Right atrium auricular region (tissue), 2 donors: ENCODE measurements around the gene TNS1. TPM values are rescaled to one million over a fixed set of nuclear protein-coding genes. Genes with fewer than 3 reads are reported as not detected.

ENCODE experiments used
- DNase-seq: peaks from one replicate; pipeline ENCODE4 v3.0.0-alpha.2; 2019; ENCODE audit warnings: low spot score
- H3K27ac ChIP-seq, 2 donors: fragments of 200-600 bp; sonication (generic); 1 replicate in 1 of 2; 2 replicates in 1 of 2; pipeline ENCODE4 v1.5.1; 2016 to 2019
- H3K27me3 ChIP-seq, 2 donors: fragments of 200-600 bp; sonication (generic); one replicate each; pipeline versions ENCODE4 v1.5.1 to v1.6.0; 2017 to 2019
- H3K36me3 ChIP-seq: fragments of 200-600 bp; sonication (generic); one replicate; pipeline ENCODE4 v1.5.1; 2016
- H3K4me1 ChIP-seq, 2 donors: fragments of 200-600 bp; sonication (generic); one replicate each; pipeline versions ENCODE4 v1.5.1 to v1.6.0; 2017 to 2019
- H3K4me3 ChIP-seq, 2 donors: fragments of 200-600 bp; sonication (generic); 1 replicate in 1 of 2; 2 replicates in 1 of 2; pipeline ENCODE4 v1.5.1; 2017 to 2019; ENCODE audit warnings: mild to moderate bottlenecking in 1 of 2, moderate library complexity in 1 of 2
- H3K9me3 ChIP-seq, 2 donors: fragments of 200-600 bp; sonication (generic); one replicate each; pipeline ENCODE4 v1.5.1; 2019
- CTCF ChIP-seq, 2 donors: fragments of 200-600 bp; sonication (generic); IDR thresholded peaks; one replicate each; pipeline ENCODE4 v1.5.1; 2019; ENCODE audit warnings: antibody characterized with exemption in 2 of 2
- total RNA-seq, 2 donors: library from RNA; depleted of rRNA; stranded (reverse); fragments of >200 nt; gene quantifications; one replicate each; pipeline ENCODE4 v1.1.0, GENCODE V29; 2016

TNS1 gene
- total RNA-seq, 2 donors from 2014 or later = 393 to 720 TPM

DNA sequence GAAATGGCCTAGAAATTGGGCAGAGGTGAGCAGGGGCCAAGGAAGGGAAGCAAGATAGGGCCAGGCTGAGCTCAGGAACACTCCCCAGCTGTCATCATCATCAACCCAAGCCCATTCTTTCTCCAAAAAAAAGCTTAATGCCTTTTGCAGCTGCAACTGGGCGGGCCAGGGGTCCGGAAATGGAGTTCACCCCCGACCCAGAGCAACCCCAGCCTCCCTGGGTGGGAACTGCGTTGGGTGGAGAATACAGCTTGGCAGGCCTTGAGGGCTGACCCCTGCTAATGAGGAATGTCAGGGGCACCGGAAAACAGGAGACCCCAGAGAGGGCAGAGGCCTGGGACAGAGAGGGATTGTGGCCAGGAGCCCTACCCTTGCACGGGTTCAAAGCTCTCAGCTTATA lies 64.8 kb downstream of the TNS1 start:
- peaks cover 9% of the 10 kb centered on the region for H3K36me3 ChIP-seq
- no peaks in the 10 kb centered on the region for H3K9me3 ChIP-seq
- no peak for TF ChIP-seq CTCF (IDR thresholded peaks at IDR 0.05)
- no peaks in the 10 kb centered on the region for H3K27me3 ChIP-seq
- peak overlapping the region; percentile 96 to 99 for H3K27ac ChIP-seq
- H3K4me3 ChIP-seq = peak overlapping the region in 1 of 2 donors; percentile 82
- no peak for DNase-seq
- peaks cover 0 to 100% of the 10 kb centered on the region in 2 donors for H3K4me1 ChIP-seq

GRCh38 chr2:217937446-217937845 lies 65.3 kb downstream of the TNS1 start:
- no peak for DNase-seq
- peaks cover 13% of the 10 kb centered on the region for H3K36me3 ChIP-seq
- no peak for TF ChIP-seq CTCF (IDR thresholded peaks at IDR 0.05)
- peak overlapping the region; percentile 96 to 99 for H3K27ac ChIP-seq
- H3K9me3 ChIP-seq = no peaks in the 10 kb centered on the region
- H3K4me1 ChIP-seq = peaks cover 0 to 100% of the 10 kb centered on the region in 2 donors
- peak overlapping the region; percentile 29 to 82 for H3K4me3 ChIP-seq
- no peaks in the 10 kb centered on the region for H3K27me3 ChIP-seq

- peak overlapping the region; percentile 96 to 99 for H3K27ac ChIP-seq
- peak overlapping the region; percentile 29 to 82 for H3K4me3 ChIP-seq
- no peaks in the 10 kb centered on the region for H3K9me3 ChIP-seq
- no peak for DNase-seq
- TF ChIP-seq CTCF (IDR thresholded peaks at IDR 0.05) = no peak
- peaks cover 4 to 100% of the 10 kb centered on the region in 2 donors for H3K4me1 ChIP-seq
- H3K36me3 ChIP-seq = peaks cover 18% of the 10 kb centered on the region
- no peaks in the 10 kb centered on the region for H3K27me3 ChIP-seq
These were observed 65.8 kb downstream of the TNS1 start for GRCh38 chr2:217936952-217937351.

DNA sequence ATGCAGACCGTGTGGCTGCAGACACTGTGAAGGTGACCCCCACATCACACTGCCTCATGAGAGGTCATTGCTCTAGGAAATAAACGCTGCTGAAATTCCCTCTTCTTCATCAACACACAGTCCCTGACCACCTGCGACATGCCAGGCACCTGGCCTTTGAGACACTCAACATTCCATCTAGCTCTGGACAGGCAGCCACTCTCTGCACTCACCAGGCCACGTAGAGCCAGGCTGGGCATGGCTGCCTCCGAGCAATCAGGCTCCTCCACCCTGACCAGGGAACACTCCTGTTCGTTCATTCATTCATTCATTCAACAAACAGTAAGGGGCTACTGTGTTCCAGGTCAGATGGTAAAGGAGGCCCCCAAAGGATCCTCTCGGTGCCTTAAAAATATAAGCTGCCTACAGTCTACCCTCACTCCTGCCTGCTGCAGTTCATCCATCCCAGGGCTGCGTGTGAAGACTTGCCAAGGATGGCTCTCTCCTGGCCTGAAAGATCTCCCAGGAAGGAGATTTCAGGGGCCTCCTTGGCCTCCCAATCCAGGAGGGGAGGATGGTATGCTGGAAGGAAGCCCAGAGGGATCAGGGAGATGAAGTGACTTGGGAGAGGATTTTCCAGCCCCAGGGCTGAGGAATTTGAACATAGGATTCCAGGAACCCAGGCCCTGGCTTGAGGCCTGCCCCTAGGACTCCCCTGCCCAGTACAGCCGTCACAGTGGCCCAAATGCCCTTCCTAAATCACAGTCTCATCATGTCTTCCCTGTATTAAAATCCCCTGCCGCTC lies 66.7 kb downstream of the TNS1 start:
- Histone ChIP-seq H3K36me3 (peaks cover 25% of the 10 kb centered on the region), H3K27me3 (no peaks in the 10 kb centered on the region), H3K27ac (peak overlapping the region; percentile 96 to 99), H3K9me3 (no peaks in the 10 kb centered on the region), H3K4me3 (peak overlapping the region; percentile 29 to 82), H3K4me1 (peaks cover 5 to 100% of the 10 kb centered on the region in 2 donors)
- no peak for TF ChIP-seq CTCF (IDR thresholded peaks at IDR 0.05)
- no peak for DNase-seq

GRCh38 chr2:217935235-217935879 lies 67.4 kb downstream of the TNS1 start:
- H3K36me3 ChIP-seq = peaks cover 25% of the 10 kb centered on the region
- TF ChIP-seq CTCF (IDR thresholded peaks at IDR 0.05) = no peak
- peak overlapping the region; percentile 15 to 31 for H3K4me3 ChIP-seq
- no peaks in the 10 kb centered on the region for H3K9me3 ChIP-seq
- peaks cover 5 to 100% of the 10 kb centered on the region in 2 donors for H3K4me1 ChIP-seq
- H3K27me3 ChIP-seq = no peaks in the 10 kb centered on the region
- DNase-seq = no peak
- peak overlapping the region; percentile 96 to 99 for H3K27ac ChIP-seq
